ENCODE measurements around the gene KDM2A.

DNA sequence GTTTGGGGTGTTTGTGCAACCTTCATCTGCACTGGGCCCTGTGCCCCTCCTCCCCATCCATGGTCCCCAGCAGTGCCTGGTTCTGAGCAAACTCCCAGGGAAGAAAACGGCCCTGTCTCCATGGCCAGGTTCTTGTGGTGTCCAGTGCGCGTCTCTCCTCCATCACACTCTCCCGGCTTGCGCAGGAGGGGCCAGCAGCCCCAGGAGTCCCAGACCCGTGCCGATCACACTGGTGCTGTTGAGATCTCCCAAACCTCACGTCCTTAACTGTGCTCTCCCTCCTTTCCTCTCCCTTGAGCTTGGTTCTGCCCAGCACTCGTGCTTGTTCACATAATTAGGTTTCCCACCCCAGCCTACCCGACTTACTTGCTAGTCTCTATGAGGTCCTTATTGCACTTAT lies 136.3 kb downstream of the KDM2A start:
- TF ChIP-seq POLR2A (IDR thresholded peaks at IDR 0.05; ENCODE audit: borderline replicate concordance, extremely low read depth, insufficient read depth, insufficient read length) (no peak), POLR2AphosphoS5 (IDR thresholded peaks at IDR 0.05; ENCODE audit: low read depth, low read length) (no peak), EZH2 (IDR thresholded peaks at IDR 0.05) (no peak), SRF (IDR thresholded peaks at IDR 0.05; ENCODE audit: low read depth) (no peak), CEBPB (IDR thresholded peaks at IDR 0.05; ENCODE audit: low read depth) (no peak), ZNF274 (IDR thresholded peaks at IDR 0.05; ENCODE audit: low read depth, low read length) (no peak), CBX3 (IDR thresholded peaks at IDR 0.05; ENCODE audit: low read depth) (no peak), EGR1 (IDR thresholded peaks at IDR 0.05; ENCODE audit: low read depth) (no peak)
- TF ChIP-seq, protein P1, sequence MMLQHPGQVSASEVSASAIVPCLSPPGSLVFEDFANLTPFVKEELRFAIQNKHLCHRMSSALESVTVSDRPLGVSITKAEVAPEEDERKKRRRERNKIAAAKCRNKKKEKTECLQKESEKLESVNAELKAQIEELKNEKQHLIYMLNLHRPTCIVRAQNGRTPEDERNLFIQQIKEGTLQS (IDR thresholded peaks at IDR 0.05): no peak
- TF ChIP-seq, protein P2, sequence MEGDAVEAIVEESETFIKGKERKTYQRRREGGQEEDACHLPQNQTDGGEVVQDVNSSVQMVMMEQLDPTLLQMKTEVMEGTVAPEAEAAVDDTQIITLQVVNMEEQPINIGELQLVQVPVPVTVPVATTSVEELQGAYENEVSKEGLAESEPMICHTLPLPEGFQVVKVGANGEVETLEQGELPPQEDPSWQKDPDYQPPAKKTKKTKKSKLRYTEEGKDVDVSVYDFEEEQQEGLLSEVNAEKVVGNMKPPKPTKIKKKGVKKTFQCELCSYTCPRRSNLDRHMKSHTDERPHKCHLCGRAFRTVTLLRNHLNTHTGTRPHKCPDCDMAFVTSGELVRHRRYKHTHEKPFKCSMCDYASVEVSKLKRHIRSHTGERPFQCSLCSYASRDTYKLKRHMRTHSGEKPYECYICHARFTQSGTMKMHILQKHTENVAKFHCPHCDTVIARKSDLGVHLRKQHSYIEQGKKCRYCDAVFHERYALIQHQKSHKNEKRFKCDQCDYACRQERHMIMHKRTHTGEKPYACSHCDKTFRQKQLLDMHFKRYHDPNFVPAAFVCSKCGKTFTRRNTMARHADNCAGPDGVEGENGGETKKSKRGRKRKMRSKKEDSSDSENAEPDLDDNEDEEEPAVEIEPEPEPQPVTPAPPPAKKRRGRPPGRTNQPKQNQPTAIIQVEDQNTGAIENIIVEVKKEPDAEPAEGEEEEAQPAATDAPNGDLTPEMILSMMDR (IDR thresholded peaks at IDR 0.05 in 2 of 3, conservative IDR thresholded peaks at IDR 0.05 in 1 of 3; ENCODE audit: borderline replicate concordance in 1 of 3, insufficient read depth in 1 of 3, low read depth in 2 of 3, low read length in 2 of 3): no peak
- TF ChIP-seq, protein P3, sequence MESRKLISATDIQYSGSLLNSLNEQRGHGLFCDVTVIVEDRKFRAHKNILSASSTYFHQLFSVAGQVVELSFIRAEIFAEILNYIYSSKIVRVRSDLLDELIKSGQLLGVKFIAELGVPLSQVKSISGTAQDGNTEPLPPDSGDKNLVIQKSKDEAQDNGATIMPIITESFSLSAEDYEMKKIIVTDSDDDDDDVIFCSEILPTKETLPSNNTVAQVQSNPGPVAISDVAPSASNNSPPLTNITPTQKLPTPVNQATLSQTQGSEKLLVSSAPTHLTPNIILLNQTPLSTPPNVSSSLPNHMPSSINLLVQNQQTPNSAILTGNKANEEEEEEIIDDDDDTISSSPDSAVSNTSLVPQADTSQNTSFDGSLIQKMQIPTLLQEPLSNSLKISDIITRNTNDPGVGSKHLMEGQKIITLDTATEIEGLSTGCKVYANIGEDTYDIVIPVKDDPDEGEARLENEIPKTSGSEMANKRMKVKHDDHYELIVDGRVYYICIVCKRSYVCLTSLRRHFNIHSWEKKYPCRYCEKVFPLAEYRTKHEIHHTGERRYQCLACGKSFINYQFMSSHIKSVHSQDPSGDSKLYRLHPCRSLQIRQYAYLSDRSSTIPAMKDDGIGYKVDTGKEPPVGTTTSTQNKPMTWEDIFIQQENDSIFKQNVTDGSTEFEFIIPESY (IDR thresholded peaks at IDR 0.05; ENCODE audit: extremely low read depth, insufficient replicate concordance, low read length): no peak

All from HCT116 (cell line).